Measurements from ENCODE around the gene CDR2L.

DNA sequence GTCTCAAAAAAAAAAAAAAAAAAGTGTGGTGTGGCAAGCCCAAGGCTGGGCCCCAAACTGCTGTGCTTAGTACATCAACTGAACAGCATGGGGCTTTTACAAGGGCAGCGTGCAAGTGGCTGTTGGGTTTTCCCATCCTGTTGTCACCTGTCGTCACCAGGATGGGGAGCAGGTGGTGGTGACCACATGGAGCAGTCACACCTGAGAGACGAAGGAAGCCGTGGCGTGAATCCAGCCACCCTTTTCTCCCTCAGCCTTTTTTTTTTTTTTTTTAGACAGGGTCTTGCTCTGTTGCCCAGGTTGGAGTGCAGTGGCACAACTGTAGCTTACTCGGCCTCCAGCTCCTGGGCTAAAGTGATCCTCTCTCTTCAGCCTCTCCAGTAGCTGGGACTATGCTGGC is 20.9 kb downstream of the CDR2L start:
- TF ChIP-seq CTCF (IDR thresholded peaks at IDR 0.05; ENCODE audit: low read length) (no peak), EZH2 (IDR thresholded peaks at IDR 0.05; ENCODE audit: borderline replicate concordance, low read length) (no peak)

Data from OCI-LY1 (cell line).